ENCODE measurements around the gene SUSD2.
"Not testable (repeated sequence)": the region's sequence is repeated elsewhere in the genome, so short reads cannot be mapped to it uniquely, and the experiment has no call there.

The SUSD2 gene

GRCh38 chr22:24189249-24190158 is 8.2 kb downstream of the SUSD2 start:
- DNase-seq = peak; percentile 8 to 35

- DNase-seq = no peak
Observed at GRCh38 chr22:24190159-24190540, 8.9 kb downstream of the SUSD2 start.

GRCh38 chr22:24190596-24191208 is 9.4 kb downstream of the SUSD2 start:
- DNase-seq = no peak

GRCh38 chr22:24191381-24191841 is 10.1 kb downstream of the SUSD2 start:
- no peak for DNase-seq

GRCh38 chr22:24191893-24192292 is 10.6 kb downstream of the SUSD2 start:
- no peak for DNase-seq

GRCh38 chr22:24198682-24199052 is 17.4 kb downstream of the SUSD2 start:
- no peak for DNase-seq

GRCh38 chr22:24200619-24201212 is 19.4 kb downstream of the SUSD2 start:
- no peak for DNase-seq

GRCh38 chr22:24201681-24202614 is 20.7 kb downstream of the SUSD2 start:
- DNase-seq = no peak

GRCh38 chr22:24203856-24204255 is 22.6 kb downstream of the SUSD2 start:
- not testable (repeated sequence) for DNase-seq

GRCh38 chr22:24205438-24206195 is 24.3 kb downstream of the SUSD2 start:
- no peak for DNase-seq

- not testable (repeated sequence) for DNase-seq
Observed at GRCh38 chr22:24206460-24207263, 25.4 kb downstream of the SUSD2 start.

GRCh38 chr22:24207264-24208011 is 26.2 kb downstream of the SUSD2 start:
- DNase-seq = no peak

GRCh38 chr22:24208012-24208749 is 26.9 kb downstream of the SUSD2 start:
- DNase-seq = peak in 1 of 2 donors; percentile 30

- DNase-seq = no peak
Observed at GRCh38 chr22:24209016-24209415, 27.7 kb downstream of the SUSD2 start.

GRCh38 chr22:24209687-24210086 is 28.4 kb downstream of the SUSD2 start:
- no peak for DNase-seq

GRCh38 chr22:24210409-24210808 is 29.1 kb downstream of the SUSD2 start:
- DNase-seq = not testable (repeated sequence)

GRCh38 chr22:24211716-24212115 is 30.4 kb downstream of the SUSD2 start:
- not testable (repeated sequence) for DNase-seq

- not testable (repeated sequence) for DNase-seq
Observed at GRCh38 chr22:24213111-24213510, 31.8 kb downstream of the SUSD2 start.
